HEK293 (cell line): ENCODE results near the gene FIS1.

ENCODE experiments used
- CTCF ChIA-PET: fragments of 350-600 bp; formaldehyde crosslinking; extraction: SDS; loops from one replicate; lab custom pipeline; 2021; ENCODE audit warnings: antibody characterized with exemption; lab: Yijun Ruan, JAX
- POLR2A ChIA-PET: fragments of 300-600 bp; formaldehyde crosslinking; extraction: SDS; loops from one replicate; lab custom pipeline; 2020; ENCODE audit warnings: antibody characterized with exemption, inconsistent platforms; lab: Yijun Ruan, JAX
- H3K27ac ChIP-seq: fragments of 200-500 bp; sonication (Bioruptor generic); 2 replicates; pipeline ENCODE4 v1.5.1; 2014; ENCODE audit warnings: low read depth, low read length, control low read depth, inconsistent platforms; ENCODE audit errors: extremely low read depth
- H3K36me3 ChIP-seq, 2 experiments: fragments of 200-500 bp in 1 of 2; sonication (Bioruptor generic) in 1 of 2; 1 replicate in 1 of 2; 2 replicates in 1 of 2; pipeline ENCODE4 v1.5.1; 2014 to 2017; ENCODE audit warnings: inconsistent platforms in 2 of 2, low read length in 2 of 2; ENCODE audit not compliant: control insufficient read depth in 2 of 2, insufficient read depth in 1 of 2
- H3K4me1 ChIP-seq: fragments of 200-500 bp; sonication (Bioruptor generic); 2 replicates; pipeline ENCODE4 v1.5.1; 2014; ENCODE audit warnings: mild to moderate bottlenecking, low read length, inconsistent platforms; ENCODE audit not compliant: control insufficient read depth, insufficient read depth
- H3K4me3 ChIP-seq: 2 replicates; pipeline ENCODE4 v1.5.1; 2011; ENCODE audit warnings: low read depth, mild to moderate bottlenecking, control low read depth, low read length, moderate library complexity
- H3K9me3 ChIP-seq: fragments of 200-500 bp; sonication (Bioruptor generic); 2 replicates; pipeline ENCODE4 v1.5.1; 2014; ENCODE audit warnings: low read depth, low read length, inconsistent platforms; ENCODE audit not compliant: control insufficient read depth, insufficient read depth
- BCL11B ChIP-seq: fragments of 450-650 bp; formaldehyde crosslinking; IDR thresholded peaks from 2 replicates; pipeline ENCODE4 v1.5.1; 2016; ENCODE audit warnings: low read depth, missing biosample characterization, missing genetic modification characterization
- KLF16 ChIP-seq: fragments of 450-650 bp; formaldehyde crosslinking; IDR thresholded peaks from 2 replicates; pipeline ENCODE4 v1.5.1; 2017; ENCODE audit warnings: missing biosample characterization, missing genetic modification characterization
- KLF9 ChIP-seq: fragments of 450-650 bp; formaldehyde crosslinking; IDR thresholded peaks from 2 replicates; pipeline ENCODE4 v1.5.1; 2016; ENCODE audit warnings: missing biosample characterization, missing genetic modification characterization, low read depth
- OSR2 ChIP-seq: fragments of 450-650 bp; formaldehyde crosslinking; IDR thresholded peaks from 2 replicates; pipeline ENCODE4 v1.5.1; 2016; ENCODE audit warnings: missing biosample characterization, missing genetic modification characterization
- PBX3 ChIP-seq: sonication (generic); formaldehyde crosslinking; IDR thresholded peaks from 2 replicates; pipeline ENCODE4 v1.8.1; 2022; ENCODE audit warnings: mild to moderate bottlenecking, moderate library complexity, missing genetic modification reagents
- WT1 ChIP-seq: fragments of 450-650 bp; formaldehyde crosslinking; IDR thresholded peaks from 2 replicates; pipeline ENCODE4 v1.5.1; 2016; ENCODE audit warnings: missing biosample characterization, missing genetic modification characterization
- ZBTB10 ChIP-seq: fragments of 450-650 bp; formaldehyde crosslinking; IDR thresholded peaks from 2 replicates; pipeline ENCODE4 v1.5.1; 2016; ENCODE audit warnings: missing biosample characterization, missing genetic modification characterization
- ZBTB20 ChIP-seq: fragments of 450-650 bp; formaldehyde crosslinking; IDR thresholded peaks from 2 replicates; pipeline ENCODE4 v1.5.1; 2016; ENCODE audit warnings: missing biosample characterization, missing genetic modification characterization
- ZFP41 ChIP-seq: fragments of 450-650 bp; formaldehyde crosslinking; IDR thresholded peaks from 2 replicates; pipeline ENCODE4 v1.5.1; 2016; ENCODE audit warnings: missing biosample characterization, missing genetic modification characterization, borderline replicate concordance
- ZNF175 ChIP-seq: fragments of 450-650 bp; formaldehyde crosslinking; IDR thresholded peaks from 2 replicates; pipeline ENCODE4 v1.5.1; 2016; ENCODE audit warnings: missing biosample characterization, missing genetic modification characterization
- ZNF184 ChIP-seq: fragments of 450-650 bp; IDR thresholded peaks from 2 replicates; pipeline ENCODE4 v1.5.1; 2018; ENCODE audit warnings: missing biosample characterization, mild to moderate bottlenecking, missing genetic modification characterization
- ZNF202 ChIP-seq: fragments of 450-650 bp; formaldehyde crosslinking; IDR thresholded peaks from 2 replicates; pipeline ENCODE4 v1.5.1; 2016; ENCODE audit warnings: missing biosample characterization, missing genetic modification characterization, borderline replicate concordance
- ZNF341 ChIP-seq: fragments of 450-650 bp; formaldehyde crosslinking; IDR thresholded peaks from 2 replicates; pipeline ENCODE4; 2016; ENCODE audit warnings: low read depth, missing biosample characterization, missing genetic modification characterization
- ZNF350 ChIP-seq: fragments of 450-650 bp; formaldehyde crosslinking; IDR thresholded peaks from 2 replicates; pipeline ENCODE4 v1.5.0; 2017; ENCODE audit warnings: missing biosample characterization, mild to moderate bottlenecking, missing genetic modification characterization
- ZNF48 ChIP-seq: fragments of 450-650 bp; formaldehyde crosslinking; IDR thresholded peaks from 2 replicates; pipeline ENCODE4 v1.5.1; 2016; ENCODE audit warnings: missing biosample characterization, missing genetic modification characterization
- ZNF561 ChIP-seq: fragments of 450-650 bp; IDR thresholded peaks from 2 replicates; pipeline ENCODE4 v1.5.1; 2018; ENCODE audit warnings: missing biosample characterization, missing genetic modification characterization, borderline replicate concordance
- ZNF580 ChIP-seq: fragments of 450-650 bp; formaldehyde crosslinking; IDR thresholded peaks from 2 replicates; pipeline ENCODE4 v1.5.1; 2016; ENCODE audit warnings: missing biosample characterization, missing genetic modification characterization
- ZNF600 ChIP-seq: fragments of 450-650 bp; formaldehyde crosslinking; IDR thresholded peaks from 2 replicates; pipeline ENCODE4 v1.5.1; 2016; ENCODE audit warnings: missing biosample characterization, missing genetic modification characterization
- ZNF624 ChIP-seq: fragments of 450-650 bp; formaldehyde crosslinking; IDR thresholded peaks from 2 replicates; pipeline ENCODE4 v1.5.1; 2017; ENCODE audit warnings: missing biosample characterization, missing genetic modification characterization
- ZNF629 ChIP-seq: fragments of 450-650 bp; formaldehyde crosslinking; IDR thresholded peaks from 2 replicates; pipeline ENCODE4 v1.5.1; 2017; ENCODE audit warnings: missing biosample characterization, missing genetic modification characterization
- ZNF639 ChIP-seq: fragments of 450-650 bp; formaldehyde crosslinking; IDR thresholded peaks from 2 replicates; pipeline ENCODE4 v1.5.1; 2016; ENCODE audit warnings: missing biosample characterization, missing genetic modification characterization
- ZNF660 ChIP-seq: fragments of 450-650 bp; IDR thresholded peaks from 2 replicates; pipeline ENCODE4 v1.5.1; 2018; ENCODE audit warnings: missing biosample characterization, mild to moderate bottlenecking, missing genetic modification characterization
- ZNF664 ChIP-seq: fragments of 450-650 bp; formaldehyde crosslinking; IDR thresholded peaks from 2 replicates; pipeline ENCODE4 v1.5.1; 2016; ENCODE audit warnings: missing biosample characterization, missing genetic modification characterization
- ZNF670 ChIP-seq: fragments of 450-650 bp; formaldehyde crosslinking; IDR thresholded peaks from 2 replicates; pipeline ENCODE4 v1.5.1; 2016; ENCODE audit warnings: missing biosample characterization, missing genetic modification characterization, low read depth
- ZNF776 ChIP-seq: fragments of 450-650 bp; formaldehyde crosslinking; IDR thresholded peaks from 2 replicates; pipeline ENCODE4 v1.5.0; 2017; ENCODE audit warnings: missing biosample characterization, missing genetic modification characterization, borderline replicate concordance
- ZNF837 ChIP-seq: fragments of 450-650 bp; formaldehyde crosslinking; IDR thresholded peaks from 2 replicates; pipeline ENCODE4 v1.5.1; 2016; ENCODE audit warnings: missing biosample characterization, missing genetic modification characterization
- ZSCAN16 ChIP-seq: fragments of 450-650 bp; formaldehyde crosslinking; IDR thresholded peaks from 2 replicates; pipeline ENCODE4 v1.5.1; 2016; ENCODE audit warnings: missing biosample characterization, missing genetic modification characterization
- ZSCAN23 ChIP-seq: fragments of 450-650 bp; formaldehyde crosslinking; IDR thresholded peaks from 2 replicates; pipeline ENCODE4 v1.5.1; 2016; ENCODE audit warnings: missing biosample characterization, missing genetic modification characterization
- ZSCAN4 ChIP-seq: fragments of 450-650 bp; formaldehyde crosslinking; IDR thresholded peaks from 2 replicates; pipeline ENCODE4 v1.5.1; 2017; ENCODE audit warnings: missing biosample characterization, missing genetic modification characterization
- ZSCAN5A ChIP-seq: fragments of 450-650 bp; formaldehyde crosslinking; IDR thresholded peaks from 2 replicates; pipeline ENCODE4 v1.5.1; 2016; ENCODE audit warnings: missing biosample characterization, missing genetic modification characterization

FIS1 gene

GRCh38 chr7:101244375-101245146 is at the start of gene FIS1:
FIS1 (minus strand) TSS chr7:101245081; CDS start chr7:101245004, 77 bp downstream.
- Histone ChIP-seq H3K36me3 (peaks cover 0 to 32% of the 10 kb centered on the region in 2 experiments; a peak in 2 of 3 replicates), H3K4me3 (peak within 1 kb of the TSS; percentile 73), H3K9me3 (no peaks in the 10 kb centered on the region), H3K27ac (peak within 1 kb of the TSS; percentile 53), H3K4me1 (peaks cover 2% of the 10 kb centered on the region; the same call in 1 of the 2 replicates)
- CTCF ChIA-PET, result interaction anchor here (0.6 to 3.9 kb wide), 34 partner anchors 9 to 1672 kb away, joined by 3 to 40 read pairs (median 4); partner anchors contain the start of genes PLOD3, TRIM56 and ZNHIT1
- POLR2A ChIA-PET, result interaction anchor here (0.6 to 3.3 kb wide), 6 partner anchors 8 to 197 kb away, joined by 3 to 23 read pairs (median 7); partner anchors contain the start of genes PLOD3 and ZNHIT1
- TF ChIP-seq KLF16 (peak; percentile 59), ZNF776 (tag by site-specific recombination) (no peak), ZFP41 (no peak), ZNF837 (no peak), ZSCAN5A (tag by site-specific recombination) (no peak), ZNF624 (tag by site-specific recombination) (no peak), ZNF670 (tag by site-specific recombination) (no peak), ZSCAN16 (tag by site-specific recombination) (0 out of 2 replicates have a peak, but pooled peaks have one; percentile 10), KLF9 (tag by site-specific recombination) (peak; percentile 72; the same call in 1 of the 2 replicates), ZSCAN4 (tag by site-specific recombination) (no peak; the same call in 1 of the 2 replicates), ZNF341 (peak; percentile 71), ZNF48 (no peak), PBX3 (CRISPR knock-in tag) (no peak; the same call in 1 of the 2 replicates), WT1 (tag by site-specific recombination) (0 out of 2 replicates have a peak, but pooled peaks have one; percentile 13), ZNF664 (tag by site-specific recombination) (no peak), ZNF175 (no peak), ZNF629 (tag by site-specific recombination) (peak; percentile 45), BCL11B (tag by site-specific recombination) (peak; percentile 69; the same call in 1 of the 2 replicates), ZBTB20 (tag by site-specific recombination) (peak; percentile 82; the same call in 1 of the 2 replicates), OSR2 (tag by site-specific recombination) (0 out of 2 replicates have a peak, but pooled peaks have one; percentile 15), ZNF639 (tag by site-specific recombination) (peak; percentile 28; the same call in 1 of the 2 replicates), ZNF580 (tag by site-specific recombination) (peak; percentile 87), ZSCAN23 (tag by site-specific recombination) (no peak), ZNF184 (tag by site-specific recombination) (no peak), ZNF600 (tag by site-specific recombination) (peak; percentile 89), ZNF202 (tag by site-specific recombination) (no peak), ZNF660 (peak; percentile 73), ZBTB10 (0 out of 2 replicates have a peak, but pooled peaks have one; percentile 18), ZNF350 (tag by site-specific recombination) (no peak), ZNF561 (tag by site-specific recombination) (peak; percentile 16; the same call in 1 of the 2 replicates)
